Measurements from ENCODE around the gene CLEC20A. TPM values are rescaled to one million over a fixed set of nuclear protein-coding genes. Genes with fewer than 3 reads are reported as not detected.

CLEC20A gene
- total RNA-seq, 1 experiment from 2014 or later, result not detected

GRCh38 chr1:178467837-178468236 lies 28.9 kb downstream of the CLEC20A start:
- Histone ChIP-seq H3K9me3 (ENCODE audit: low read length) (no peaks in the 10 kb centered on the region), H2AFZ (ENCODE audit: low read length) (no peak overlapping the region), H3K9me2 (replicated peaks; ENCODE audit: insufficient read depth, low read length) (no peaks in the 10 kb centered on the region), H3K9ac (ENCODE audit: low read length) (no peak overlapping the region), H3K36me3 (ENCODE audit: insufficient read depth, low read length) (no peaks in the 10 kb centered on the region), H3K4me1 (ENCODE audit: low read length) (peaks cover 8% of the 10 kb centered on the region), H3K4me2 (ENCODE audit: low read depth, low read length, poor library complexity, severe bottlenecking) (no peak overlapping the region), H3K27ac (ENCODE audit: low read length) (no peak overlapping the region), H3K4me3 (ENCODE audit: low read length) (no peak overlapping the region), H4K20me1 (ENCODE audit: insufficient read depth, low read depth, low read length) (no peaks in the 10 kb centered on the region), H3K79me2 (ENCODE audit: low read length) (no peaks in the 10 kb centered on the region), H3K27me3 (ENCODE audit: low read length) (no peaks in the 10 kb centered on the region)
- no peak for DNase-seq

- DNase-seq, result no peak
- Histone ChIP-seq H4K20me1 (ENCODE audit: insufficient read depth, low read depth, low read length) (no peaks in the 10 kb centered on the region), H3K79me2 (ENCODE audit: low read length) (no peaks in the 10 kb centered on the region), H3K27ac (ENCODE audit: low read length) (no peak overlapping the region), H3K4me3 (ENCODE audit: low read length) (no peak overlapping the region), H3K9me2 (replicated peaks; ENCODE audit: insufficient read depth, low read length) (no peaks in the 10 kb centered on the region), H3K27me3 (ENCODE audit: low read length) (no peaks in the 10 kb centered on the region), H3K4me1 (ENCODE audit: low read length) (no peaks in the 10 kb centered on the region), H2AFZ (ENCODE audit: low read length) (no peak overlapping the region), H3K9ac (ENCODE audit: low read length) (no peak overlapping the region), H3K9me3 (ENCODE audit: low read length) (no peaks in the 10 kb centered on the region), H3K4me2 (ENCODE audit: low read depth, low read length, poor library complexity, severe bottlenecking) (no peak overlapping the region), H3K36me3 (ENCODE audit: insufficient read depth, low read length) (no peaks in the 10 kb centered on the region)
Observed at GRCh38 chr1:178465011-178465410, 31.8 kb downstream of the CLEC20A start.

GRCh38 chr1:178464566-178464965 lies 32.2 kb downstream of the CLEC20A start:
- H4K20me1 ChIP-seq (ENCODE audit: insufficient read depth, low read depth, low read length), result no peaks in the 10 kb centered on the region
- no peak for DNase-seq
- H3K4me1 ChIP-seq (ENCODE audit: low read length), result no peaks in the 10 kb centered on the region
- H2AFZ ChIP-seq (ENCODE audit: low read length), result no peak overlapping the region
- no peaks in the 10 kb centered on the region for H3K9me2 ChIP-seq (replicated peaks; ENCODE audit: insufficient read depth, low read length)
- no peak overlapping the region for H3K4me3 ChIP-seq (ENCODE audit: low read length)
- no peaks in the 10 kb centered on the region for H3K36me3 ChIP-seq (ENCODE audit: insufficient read depth, low read length)
- no peak overlapping the region for H3K4me2 ChIP-seq (ENCODE audit: low read depth, low read length, poor library complexity, severe bottlenecking)
- H3K9me3 ChIP-seq (ENCODE audit: low read length), result no peaks in the 10 kb centered on the region
- H3K79me2 ChIP-seq (ENCODE audit: low read length), result no peaks in the 10 kb centered on the region
- no peak overlapping the region for H3K9ac ChIP-seq (ENCODE audit: low read length)
- H3K27ac ChIP-seq (ENCODE audit: low read length), result no peak overlapping the region
- H3K27me3 ChIP-seq (ENCODE audit: low read length), result no peaks in the 10 kb centered on the region

GRCh38 chr1:178464141-178464540 lies 32.6 kb downstream of the CLEC20A start:
- Histone ChIP-seq H3K9ac (ENCODE audit: low read length) (no peak overlapping the region), H3K79me2 (ENCODE audit: low read length) (no peaks in the 10 kb centered on the region), H4K20me1 (ENCODE audit: insufficient read depth, low read depth, low read length) (no peaks in the 10 kb centered on the region), H3K36me3 (ENCODE audit: insufficient read depth, low read length) (no peaks in the 10 kb centered on the region), H3K4me3 (ENCODE audit: low read length) (no peak overlapping the region), H3K9me2 (replicated peaks; ENCODE audit: insufficient read depth, low read length) (no peaks in the 10 kb centered on the region), H3K27ac (ENCODE audit: low read length) (no peak overlapping the region), H3K4me1 (ENCODE audit: low read length) (no peaks in the 10 kb centered on the region), H3K4me2 (ENCODE audit: low read depth, low read length, poor library complexity, severe bottlenecking) (no peak overlapping the region), H3K9me3 (ENCODE audit: low read length) (no peaks in the 10 kb centered on the region), H3K27me3 (ENCODE audit: low read length) (no peaks in the 10 kb centered on the region), H2AFZ (ENCODE audit: low read length) (no peak overlapping the region)
- no peak for DNase-seq

- H3K9ac ChIP-seq (ENCODE audit: low read length), result no peak overlapping the region
- no peaks in the 10 kb centered on the region for H3K4me1 ChIP-seq (ENCODE audit: low read length)
- DNase-seq, result no peak
- H3K27ac ChIP-seq (ENCODE audit: low read length), result no peak overlapping the region
- no peaks in the 10 kb centered on the region for H3K79me2 ChIP-seq (ENCODE audit: low read length)
- H3K9me2 ChIP-seq (replicated peaks; ENCODE audit: insufficient read depth, low read length), result no peaks in the 10 kb centered on the region
- no peak overlapping the region for H3K4me2 ChIP-seq (ENCODE audit: low read depth, low read length, poor library complexity, severe bottlenecking)
- H3K36me3 ChIP-seq (ENCODE audit: insufficient read depth, low read length), result no peaks in the 10 kb centered on the region
- H3K4me3 ChIP-seq (ENCODE audit: low read length), result no peak overlapping the region
- H2AFZ ChIP-seq (ENCODE audit: low read length), result no peak overlapping the region
- H3K9me3 ChIP-seq (ENCODE audit: low read length), result no peaks in the 10 kb centered on the region
- no peaks in the 10 kb centered on the region for H4K20me1 ChIP-seq (ENCODE audit: insufficient read depth, low read depth, low read length)
- no peaks in the 10 kb centered on the region for H3K27me3 ChIP-seq (ENCODE audit: low read length)
Observed at GRCh38 chr1:178461701-178462100, 35.1 kb downstream of the CLEC20A start.

- Histone ChIP-seq H3K27ac (ENCODE audit: low read length) (no peak overlapping the region), H3K9ac (ENCODE audit: low read length) (no peak overlapping the region), H3K27me3 (ENCODE audit: low read length) (no peaks in the 10 kb centered on the region), H3K9me2 (replicated peaks; ENCODE audit: insufficient read depth, low read length) (no peaks in the 10 kb centered on the region), H3K4me1 (ENCODE audit: low read length) (no peaks in the 10 kb centered on the region), H3K9me3 (ENCODE audit: low read length) (no peaks in the 10 kb centered on the region), H3K36me3 (ENCODE audit: insufficient read depth, low read length) (no peaks in the 10 kb centered on the region), H4K20me1 (ENCODE audit: insufficient read depth, low read depth, low read length) (no peaks in the 10 kb centered on the region), H2AFZ (ENCODE audit: low read length) (no peak overlapping the region), H3K79me2 (ENCODE audit: low read length) (no peaks in the 10 kb centered on the region), H3K4me2 (ENCODE audit: low read depth, low read length, poor library complexity, severe bottlenecking) (no peak overlapping the region), H3K4me3 (ENCODE audit: low read length) (no peak overlapping the region)
- no peak for DNase-seq
Observed at GRCh38 chr1:178461104-178461503, 35.7 kb downstream of the CLEC20A start.

- H3K9me2 ChIP-seq (replicated peaks; ENCODE audit: insufficient read depth, low read length), result no peaks in the 10 kb centered on the region
- H3K27me3 ChIP-seq (ENCODE audit: low read length), result no peaks in the 10 kb centered on the region
- H3K9ac ChIP-seq (ENCODE audit: low read length), result no peak overlapping the region
- no peaks in the 10 kb centered on the region for H3K79me2 ChIP-seq (ENCODE audit: low read length)
- H3K9me3 ChIP-seq (ENCODE audit: low read length), result no peaks in the 10 kb centered on the region
- no peaks in the 10 kb centered on the region for H3K36me3 ChIP-seq (ENCODE audit: insufficient read depth, low read length)
- H3K4me3 ChIP-seq (ENCODE audit: low read length), result no peak overlapping the region
- no peak for DNase-seq
- H4K20me1 ChIP-seq (ENCODE audit: insufficient read depth, low read depth, low read length), result no peaks in the 10 kb centered on the region
- no peak overlapping the region for H2AFZ ChIP-seq (ENCODE audit: low read length)
- H3K4me2 ChIP-seq (ENCODE audit: low read depth, low read length, poor library complexity, severe bottlenecking), result no peak overlapping the region
- no peaks in the 10 kb centered on the region for H3K4me1 ChIP-seq (ENCODE audit: low read length)
- no peak overlapping the region for H3K27ac ChIP-seq (ENCODE audit: low read length)
Observed at GRCh38 chr1:178458203-178458602, 38.6 kb downstream of the CLEC20A start.

GRCh38 chr1:178457651-178458050 lies 39.1 kb downstream of the CLEC20A start:
- Histone ChIP-seq H3K4me3 (ENCODE audit: low read length) (no peak overlapping the region), H3K79me2 (ENCODE audit: low read length) (no peaks in the 10 kb centered on the region), H3K9ac (ENCODE audit: low read length) (no peak overlapping the region), H4K20me1 (ENCODE audit: insufficient read depth, low read depth, low read length) (no peaks in the 10 kb centered on the region), H3K9me2 (replicated peaks; ENCODE audit: insufficient read depth, low read length) (no peaks in the 10 kb centered on the region), H3K27ac (ENCODE audit: low read length) (no peak overlapping the region), H3K9me3 (ENCODE audit: low read length) (no peaks in the 10 kb centered on the region), H3K4me1 (ENCODE audit: low read length) (no peaks in the 10 kb centered on the region), H3K36me3 (ENCODE audit: insufficient read depth, low read length) (no peaks in the 10 kb centered on the region), H2AFZ (ENCODE audit: low read length) (no peak overlapping the region), H3K27me3 (ENCODE audit: low read length) (no peaks in the 10 kb centered on the region), H3K4me2 (ENCODE audit: low read depth, low read length, poor library complexity, severe bottlenecking) (no peak overlapping the region)
- no peak for DNase-seq

- Histone ChIP-seq H3K79me2 (ENCODE audit: low read length) (no peaks in the 10 kb centered on the region), H2AFZ (ENCODE audit: low read length) (no peak overlapping the region), H3K4me1 (ENCODE audit: low read length) (no peaks in the 10 kb centered on the region), H3K9ac (ENCODE audit: low read length) (no peak overlapping the region), H3K27ac (ENCODE audit: low read length) (no peak overlapping the region), H3K4me2 (ENCODE audit: low read depth, low read length, poor library complexity, severe bottlenecking) (no peak overlapping the region), H3K27me3 (ENCODE audit: low read length) (no peaks in the 10 kb centered on the region), H4K20me1 (ENCODE audit: insufficient read depth, low read depth, low read length) (no peaks in the 10 kb centered on the region), H3K4me3 (ENCODE audit: low read length) (no peak overlapping the region), H3K36me3 (ENCODE audit: insufficient read depth, low read length) (no peaks in the 10 kb centered on the region), H3K9me3 (ENCODE audit: low read length) (no peaks in the 10 kb centered on the region), H3K9me2 (replicated peaks; ENCODE audit: insufficient read depth, low read length) (no peaks in the 10 kb centered on the region)
- no peak for DNase-seq
Observed at GRCh38 chr1:178456472-178456871, 40.3 kb downstream of the CLEC20A start.
